GM15510 (cell line): Measurements from ENCODE around the gene MEOX2.

ENCODE experiments used
- POLR2A ChIP-seq: IDR thresholded peaks from 3 replicates; pipeline ENCODE4 v1.6.1; 2011; ENCODE audit warnings: borderline replicate concordance; ENCODE audit not compliant: insufficient read length; ENCODE audit errors: extremely low read depth

MEOX2 gene

DNA sequence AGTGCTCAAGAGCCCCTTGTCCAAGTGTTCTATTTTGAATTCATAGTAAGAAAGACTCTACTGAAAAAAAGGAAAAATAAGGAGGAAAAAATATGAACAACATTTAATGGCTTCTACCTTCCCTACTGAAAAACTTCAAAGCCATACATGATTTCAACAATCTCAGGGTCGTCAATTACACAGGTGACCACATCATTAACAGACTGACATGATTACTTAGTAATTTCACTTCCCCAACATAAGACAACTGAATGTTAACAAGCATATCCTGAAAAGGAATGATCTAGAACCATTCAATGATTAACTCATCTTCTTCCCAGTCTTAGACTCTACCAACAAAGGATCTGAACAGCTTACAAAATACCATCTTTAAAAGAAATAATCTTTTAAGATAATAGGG, 34.8 kb downstream of the MEOX2 start:
- TF ChIP-seq POLR2A = no peak

- TF ChIP-seq POLR2A = no peak
Observed at GRCh38 chr7:15650787-15651186, 35.7 kb downstream of the MEOX2 start.

DNA sequence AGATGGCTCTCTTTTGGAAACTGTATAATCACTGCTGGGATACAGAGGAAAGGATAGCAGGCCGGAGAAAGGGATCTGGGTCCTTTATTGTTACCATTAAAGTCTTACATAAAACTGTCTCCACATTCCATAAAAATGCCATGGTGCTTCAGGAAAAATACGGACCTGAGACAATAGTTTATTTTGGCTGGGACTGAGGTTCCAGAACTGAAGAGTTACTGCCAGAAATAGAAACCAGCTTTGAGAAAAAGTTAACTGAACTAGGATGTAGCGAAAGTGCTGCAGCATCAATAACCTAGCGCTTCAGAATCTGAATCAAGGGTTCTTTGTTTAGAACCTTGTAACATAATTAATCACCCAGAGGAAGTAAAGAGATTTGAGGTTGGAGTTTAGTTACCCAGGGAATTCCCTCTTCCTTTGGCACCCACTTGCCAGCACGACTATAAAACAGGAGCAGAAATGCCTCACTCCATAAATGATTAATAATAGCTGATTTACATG, 38.0 kb downstream of the MEOX2 start:
- no peak for TF ChIP-seq POLR2A

- no peak for TF ChIP-seq POLR2A
Observed at GRCh38 chr7:15647309-15647708, 39.2 kb downstream of the MEOX2 start.

DNA sequence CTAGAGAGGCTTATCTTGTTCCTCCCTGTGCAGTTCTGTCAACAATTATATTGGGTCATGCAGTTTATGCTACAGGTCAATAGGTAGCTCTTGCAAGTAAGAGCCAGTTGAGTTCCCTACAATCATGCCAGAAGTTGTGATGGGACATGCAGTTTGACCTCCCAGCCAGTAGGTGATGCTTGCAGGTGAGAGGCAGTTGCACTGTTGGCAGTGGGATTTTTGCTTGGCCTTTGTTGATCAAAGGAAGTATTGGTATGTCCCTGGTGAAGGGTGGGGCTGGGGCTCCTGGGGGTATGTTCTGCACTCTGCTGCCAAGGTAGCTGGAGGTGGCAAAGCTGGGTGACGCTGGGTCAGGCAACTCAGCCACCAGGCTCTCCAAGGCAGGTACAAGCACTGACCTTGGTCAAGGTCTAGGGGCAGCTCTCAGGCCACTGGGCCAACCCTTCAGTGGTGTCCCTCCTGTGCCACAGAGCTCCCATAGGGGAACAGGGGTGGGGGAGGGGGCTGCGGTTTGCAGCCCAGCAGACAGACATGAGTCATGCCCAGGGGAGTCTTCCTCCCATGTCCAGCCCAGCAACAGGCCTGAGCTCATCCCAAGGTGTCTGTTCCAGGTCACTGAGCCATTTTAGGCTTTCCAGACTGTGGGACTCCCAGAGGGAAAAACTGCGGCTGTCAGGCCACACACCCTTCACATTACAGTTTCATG, 43.3 kb downstream of the MEOX2 start:
- no peak for TF ChIP-seq POLR2A

GRCh38 chr7:15628876-15629275, 57.6 kb downstream of the MEOX2 start:
- no peak for TF ChIP-seq POLR2A

DNA sequence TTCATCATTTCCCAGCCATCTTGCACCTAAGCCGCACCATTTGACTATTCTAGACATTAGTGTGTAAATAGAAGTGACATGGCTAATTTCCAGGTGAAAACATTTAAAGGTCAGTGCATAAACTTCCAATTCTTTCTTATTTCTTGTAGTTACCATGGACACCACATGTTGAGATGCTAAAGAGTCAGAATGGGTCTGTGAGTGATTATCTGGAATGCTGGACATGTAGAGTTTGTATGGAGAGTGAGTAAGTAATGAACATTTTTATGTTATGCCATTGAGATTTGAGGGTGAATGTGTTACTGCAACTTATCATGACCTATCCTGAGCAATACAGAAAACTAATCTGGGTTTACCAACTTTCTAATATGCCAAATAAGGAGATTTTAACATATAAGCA, 60.4 kb downstream of the MEOX2 start:
- no peak for TF ChIP-seq POLR2A

- TF ChIP-seq POLR2A = no peak
Observed at GRCh38 chr7:15625466-15625865, 61.0 kb downstream of the MEOX2 start.

DNA sequence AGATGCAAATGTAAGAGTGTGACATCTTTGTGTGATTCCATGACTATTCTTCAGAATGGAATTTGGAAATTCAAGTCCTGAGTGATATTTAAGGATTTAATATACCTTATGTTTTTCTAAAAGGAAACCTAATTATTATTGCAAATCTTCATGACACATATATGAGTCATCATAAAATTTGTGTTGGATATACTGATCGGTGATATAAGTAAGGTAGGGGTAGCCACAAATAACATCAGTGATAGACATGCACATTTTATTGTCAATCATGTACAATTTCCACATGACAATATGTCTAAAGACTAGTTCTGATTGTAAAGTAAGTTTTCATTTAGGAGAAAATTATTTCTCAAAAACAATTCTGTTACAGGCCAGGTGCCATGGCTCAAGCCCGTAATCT, 65.0 kb downstream of the MEOX2 start:
- no peak for TF ChIP-seq POLR2A

DNA sequence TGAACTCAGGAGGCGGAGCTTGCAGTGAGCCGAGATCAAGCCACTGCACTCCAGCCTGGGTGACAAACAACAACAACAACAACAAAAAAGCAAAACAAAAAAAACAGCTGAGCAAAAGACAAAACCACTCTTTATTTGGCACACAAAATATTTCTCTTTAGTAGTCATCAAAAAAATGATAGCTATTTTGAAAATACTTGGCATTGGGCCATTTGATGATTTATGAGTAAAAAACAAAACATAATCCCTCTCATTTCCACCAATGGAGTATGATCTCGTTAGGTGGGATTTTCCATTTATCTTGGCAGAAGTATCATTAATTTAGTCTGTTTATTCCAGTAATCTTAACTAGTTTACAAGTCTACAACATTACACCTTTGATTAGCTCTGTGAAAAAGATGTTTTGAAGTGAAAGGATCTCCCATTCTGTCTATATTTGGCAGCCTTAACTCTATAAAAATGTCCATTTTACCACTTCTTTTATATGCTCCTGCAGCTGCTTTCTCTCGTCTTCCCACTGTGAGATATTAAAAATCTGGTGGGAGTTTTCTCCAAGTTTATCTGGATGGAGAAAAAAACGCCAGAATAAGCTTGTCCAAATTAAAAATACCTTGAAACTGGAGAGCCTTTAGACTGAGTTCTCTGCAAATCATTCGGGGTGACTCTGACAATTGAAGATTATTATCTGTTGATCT, 65.8 kb downstream of the MEOX2 start:
- TF ChIP-seq POLR2A = no peak

- no peak for TF ChIP-seq POLR2A
Observed at GRCh38 chr7:15618275-15618674, 68.2 kb downstream of the MEOX2 start.

- no peak for TF ChIP-seq POLR2A
Observed at GRCh38 chr7:15612205-15612604, 74.3 kb downstream of the MEOX2 start.

DNA sequence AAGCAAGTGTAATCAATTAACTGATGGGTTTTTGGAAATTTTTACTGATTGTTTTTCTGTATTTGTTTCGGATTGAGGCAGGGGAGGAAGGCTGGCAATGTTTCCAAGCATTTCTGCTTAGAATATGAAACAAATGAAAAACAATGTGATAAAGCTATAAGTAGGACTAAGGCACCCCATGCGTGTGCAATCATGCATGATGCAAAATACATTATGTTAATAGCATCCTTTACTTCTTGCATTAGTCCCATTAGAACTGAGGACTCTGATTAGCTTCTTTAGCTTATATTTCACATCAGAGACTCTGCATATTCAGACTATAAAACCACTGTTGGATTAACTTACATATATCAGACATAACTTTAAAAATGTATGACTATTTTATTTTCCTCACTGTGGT, 76.0 kb downstream of the MEOX2 start:
- no peak for TF ChIP-seq POLR2A

DNA sequence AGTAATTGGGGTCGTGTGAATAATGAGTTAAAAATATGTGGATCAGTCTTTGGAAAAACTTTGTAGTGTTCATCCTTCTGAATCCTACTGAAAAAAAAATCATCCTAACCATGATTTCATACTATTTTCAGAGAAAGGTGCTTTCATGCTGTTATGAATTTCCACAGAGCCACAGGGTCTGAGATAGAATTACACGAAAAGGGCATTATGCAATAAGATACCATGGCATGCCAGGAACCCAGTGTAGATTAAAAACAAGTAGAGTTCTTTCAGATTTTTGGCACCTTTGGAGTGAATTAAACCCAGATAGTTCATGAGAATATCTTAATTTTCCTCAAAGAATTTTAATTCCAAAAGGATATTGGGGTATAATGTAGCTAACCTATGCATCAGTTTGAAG, 77.2 kb downstream of the MEOX2 start:
- no peak for TF ChIP-seq POLR2A

- no peak for TF ChIP-seq POLR2A
Observed at GRCh38 chr7:15607529-15608210, 78.8 kb downstream of the MEOX2 start.

DNA sequence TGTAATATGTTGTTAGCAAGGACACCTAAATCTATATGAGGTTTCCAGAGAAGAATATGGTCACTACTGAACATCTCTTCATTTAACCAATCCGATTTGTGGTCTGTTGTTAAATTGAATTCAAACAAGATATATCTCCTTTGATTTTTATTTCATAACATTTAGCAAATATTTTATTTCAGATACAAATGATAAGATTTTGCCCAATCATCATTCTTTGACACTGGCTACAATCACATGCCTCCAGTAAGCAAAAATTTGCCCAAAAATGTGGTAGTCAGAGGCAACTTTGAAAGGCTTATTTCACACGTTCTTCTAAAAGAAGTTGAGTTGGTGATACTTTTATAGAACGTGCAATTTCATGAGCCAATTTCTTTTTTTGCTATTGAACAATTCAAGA, 79.9 kb downstream of the MEOX2 start:
- TF ChIP-seq POLR2A = no peak

DNA sequence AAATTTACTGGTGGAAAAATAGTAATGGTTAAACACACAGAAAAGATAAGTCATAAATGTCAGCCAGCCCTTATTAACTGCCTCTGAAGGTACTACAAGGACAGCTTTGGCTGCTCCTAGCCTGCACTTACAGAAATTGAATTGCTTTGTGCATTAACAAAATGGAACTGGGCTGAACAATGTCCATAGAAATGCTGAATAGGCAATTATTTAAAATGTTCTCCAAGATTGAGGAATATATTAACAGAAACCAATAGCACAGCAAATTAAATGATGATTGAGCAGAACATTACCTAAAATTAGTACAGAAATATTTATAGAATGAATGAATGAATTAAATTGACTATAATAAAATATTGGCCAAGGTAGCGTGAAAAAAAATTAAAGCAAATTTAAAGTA, 82.3 kb downstream of the MEOX2 start:
- TF ChIP-seq POLR2A = no peak

DNA sequence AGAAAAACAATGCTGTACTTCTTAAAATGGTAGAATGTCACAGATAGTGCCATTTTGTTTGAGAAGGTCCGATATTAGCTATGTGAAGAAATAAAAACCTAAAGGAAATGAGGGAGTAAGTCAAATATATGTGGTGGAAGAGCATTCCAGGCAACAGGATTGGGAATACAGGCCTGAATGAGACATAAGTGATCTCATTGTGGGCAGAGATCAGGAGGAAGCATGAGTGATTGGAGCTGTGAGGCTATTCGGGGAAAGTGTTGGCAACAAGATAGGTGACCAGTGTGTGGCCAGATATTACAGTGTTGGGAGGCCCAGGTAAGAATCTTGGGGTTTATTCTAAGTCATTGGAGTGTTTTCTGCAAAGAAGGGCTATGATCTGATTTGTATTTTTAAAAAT, 83.4 kb downstream of the MEOX2 start:
- TF ChIP-seq POLR2A = no peak
